Stimulated activated CD8-positive, alpha-beta memory T cell treated with anti-CD3 and anti-CD28 coated beads, Interleukin-4, amount 100 ng/mL, for 1 hour (primary cell): ENCODE measurements around the gene KCNJ11.
"Not testable (repeated sequence)": the region's sequence is repeated elsewhere in the genome, so short reads cannot be mapped to it uniquely, and the experiment has no call there.

Experiments used
- DNase-seq, 2 donors: peaks; one replicate each; pipeline ENCODE4 v3.0.0-alpha.2; 2020; ENCODE audit warnings: low read depth in 2 of 2, low spot score in 1 of 2

Gene KCNJ11

GRCh38 chr11:17388609-17389210 is at the start of gene KCNJ11:
KCNJ11 (minus strand) TSS chr11:17388659; CDS start chr11:17388091, 568 bp downstream.
- DNase-seq, result no peak

DNA sequence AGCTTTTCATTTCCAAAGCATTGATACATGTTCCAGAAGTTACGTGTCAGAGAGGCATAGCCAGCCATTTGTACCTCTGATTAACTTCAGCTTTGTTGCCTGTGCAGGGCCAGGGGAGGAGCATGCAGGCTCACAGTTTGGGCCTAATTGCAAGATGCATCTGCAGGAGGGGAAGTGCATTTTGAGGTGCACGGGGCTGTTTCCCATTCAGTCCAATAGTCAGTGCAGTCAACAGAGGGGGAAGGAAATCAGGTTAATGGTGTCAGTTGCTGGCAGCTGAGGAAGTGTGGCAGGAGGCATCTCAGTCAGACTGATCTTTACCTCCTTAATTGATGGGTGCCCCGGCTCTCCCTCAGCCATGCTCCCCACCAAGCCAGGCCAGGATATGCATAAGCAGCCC is 48.9 kb upstream of the KCNJ11 start:
- DNase-seq, result no peak

- no peak for DNase-seq
Observed at GRCh38 chr11:17434108-17434507, 45.6 kb upstream of the KCNJ11 start.

DNA sequence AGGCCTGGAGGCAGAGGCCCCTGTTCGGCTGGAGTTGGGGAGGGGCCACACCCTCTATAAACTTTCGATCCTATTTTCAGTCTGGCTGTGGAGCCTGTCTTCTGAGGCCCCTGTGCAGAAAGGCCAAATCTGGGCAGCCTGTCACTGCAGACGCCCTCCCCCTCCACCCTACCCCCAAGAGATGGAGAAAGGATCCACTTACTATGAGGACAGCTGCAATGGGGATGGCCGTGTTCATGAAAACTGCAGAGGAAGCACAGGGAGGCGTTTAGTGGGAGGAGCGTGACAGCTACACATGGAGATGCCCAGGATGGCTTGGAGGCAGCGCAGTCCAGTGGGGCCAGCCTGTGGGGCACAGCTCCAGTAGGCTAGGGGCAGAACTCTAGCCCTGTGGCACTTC is 43.5 kb upstream of the KCNJ11 start:
- no peak for DNase-seq

GRCh38 chr11:17431139-17431538 is 42.7 kb upstream of the KCNJ11 start:
- DNase-seq, result no peak

DNA sequence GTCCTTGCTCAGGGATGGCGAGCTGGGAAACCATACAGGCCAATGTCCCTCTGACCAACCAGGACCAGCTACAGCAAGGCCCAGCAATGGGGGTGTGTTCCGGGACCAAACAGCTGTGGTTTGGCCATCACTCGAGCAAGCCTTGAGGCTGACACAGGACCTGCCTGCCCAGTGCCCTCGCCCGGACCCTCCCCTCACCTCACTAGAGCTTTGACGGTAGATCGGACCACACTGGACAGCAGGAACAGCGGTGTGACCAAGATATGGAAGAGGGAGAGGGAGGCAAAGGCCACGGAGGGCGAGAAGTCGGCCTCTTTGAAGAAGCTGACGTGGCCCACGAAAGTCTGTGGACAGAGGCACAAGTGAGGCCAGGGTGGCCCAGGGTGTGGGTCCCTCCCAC is 42.2 kb upstream of the KCNJ11 start:
- no peak for DNase-seq

- no peak for DNase-seq
Observed at GRCh38 chr11:17428925-17429324, 40.5 kb upstream of the KCNJ11 start.

- no peak for DNase-seq
Observed at GRCh38 chr11:17428261-17428660, 39.8 kb upstream of the KCNJ11 start.

GRCh38 chr11:17426233-17426632 is 37.8 kb upstream of the KCNJ11 start:
- not testable (repeated sequence) for DNase-seq

DNA sequence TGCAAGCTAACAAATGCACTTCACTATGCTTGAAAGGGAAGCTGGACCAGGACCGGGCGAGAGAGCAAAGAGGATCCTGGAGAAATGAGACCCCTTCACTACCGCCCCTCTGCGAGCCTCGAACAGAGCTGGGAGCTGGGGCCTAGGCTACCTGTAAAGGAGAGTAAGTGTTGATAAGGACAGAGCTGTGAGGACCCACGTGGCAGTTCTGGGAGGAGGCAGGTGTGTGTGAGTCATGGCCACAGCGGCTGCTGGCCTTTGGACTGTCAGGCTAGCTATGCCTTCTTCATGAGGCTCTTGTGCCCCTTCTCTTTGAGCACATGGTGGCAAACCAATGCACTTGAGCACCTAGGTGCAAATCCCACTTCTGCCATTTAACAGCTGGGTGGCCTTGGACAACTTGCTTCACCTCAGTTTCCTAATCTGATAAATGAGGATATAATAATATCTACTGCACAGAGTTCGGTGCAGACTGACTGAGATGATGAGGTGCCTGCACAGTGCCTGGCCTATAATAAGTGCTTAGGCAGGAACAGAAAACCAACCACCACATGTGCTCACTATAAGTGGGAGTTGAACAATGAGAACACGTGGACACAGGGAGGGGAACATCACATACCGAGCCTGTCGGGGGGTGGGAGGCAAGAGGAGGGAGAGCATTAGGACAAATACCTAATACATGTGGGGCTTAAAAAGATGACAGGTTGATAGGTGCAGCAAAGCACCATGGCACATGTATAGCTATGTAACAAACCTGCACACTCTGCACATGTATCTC is 35.3 kb upstream of the KCNJ11 start:
- DNase-seq, result no peak

DNA sequence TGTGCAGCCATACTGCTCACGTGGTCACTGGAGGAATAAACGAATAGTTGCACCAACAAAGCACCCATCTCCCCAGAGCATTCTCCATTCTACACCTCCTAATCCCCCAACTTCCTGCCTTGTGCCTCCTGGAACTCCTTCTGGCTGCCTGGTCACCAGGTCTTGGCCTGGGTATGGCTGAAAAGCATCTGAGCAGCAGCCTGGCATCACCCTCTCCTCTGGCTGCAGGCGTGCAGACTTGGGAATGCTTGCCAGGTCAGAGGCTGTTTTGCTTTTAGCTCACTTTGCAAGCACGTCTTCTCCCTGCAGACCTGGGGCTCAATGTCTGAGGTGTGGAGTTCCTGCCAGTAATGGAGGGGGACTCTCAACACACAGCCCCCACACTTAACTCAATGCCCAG is 33.3 kb upstream of the KCNJ11 start:
- no peak for DNase-seq

- no peak for DNase-seq
Observed at GRCh38 chr11:17418444-17419081, 30.1 kb upstream of the KCNJ11 start.

DNA sequence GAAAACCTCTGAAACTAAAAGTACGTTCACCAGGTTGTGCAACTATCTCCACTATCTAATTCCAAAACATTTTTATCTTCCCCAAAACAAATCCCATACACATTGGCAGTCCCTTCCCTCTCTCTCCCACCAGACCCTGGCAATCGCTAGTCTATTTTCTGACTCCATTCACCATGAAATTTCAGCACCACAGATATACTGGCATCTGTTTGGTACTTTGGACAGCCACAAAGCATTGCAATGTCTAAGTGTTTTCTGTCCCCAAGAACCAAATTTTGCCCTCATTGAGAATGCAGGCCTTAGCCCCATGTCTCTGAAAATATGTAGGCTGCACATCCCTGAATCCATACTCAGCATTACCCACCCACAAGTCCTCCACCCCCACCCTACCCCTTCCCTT is 28.0 kb upstream of the KCNJ11 start:
- DNase-seq, result no peak

GRCh38 chr11:17415523-17416104 is 27.2 kb upstream of the KCNJ11 start:
- DNase-seq, result no peak

- no peak for DNase-seq
Observed at GRCh38 chr11:17414992-17415391, 26.5 kb upstream of the KCNJ11 start.

GRCh38 chr11:17414317-17414737 is 25.9 kb upstream of the KCNJ11 start:
- DNase-seq, result no peak

DNA sequence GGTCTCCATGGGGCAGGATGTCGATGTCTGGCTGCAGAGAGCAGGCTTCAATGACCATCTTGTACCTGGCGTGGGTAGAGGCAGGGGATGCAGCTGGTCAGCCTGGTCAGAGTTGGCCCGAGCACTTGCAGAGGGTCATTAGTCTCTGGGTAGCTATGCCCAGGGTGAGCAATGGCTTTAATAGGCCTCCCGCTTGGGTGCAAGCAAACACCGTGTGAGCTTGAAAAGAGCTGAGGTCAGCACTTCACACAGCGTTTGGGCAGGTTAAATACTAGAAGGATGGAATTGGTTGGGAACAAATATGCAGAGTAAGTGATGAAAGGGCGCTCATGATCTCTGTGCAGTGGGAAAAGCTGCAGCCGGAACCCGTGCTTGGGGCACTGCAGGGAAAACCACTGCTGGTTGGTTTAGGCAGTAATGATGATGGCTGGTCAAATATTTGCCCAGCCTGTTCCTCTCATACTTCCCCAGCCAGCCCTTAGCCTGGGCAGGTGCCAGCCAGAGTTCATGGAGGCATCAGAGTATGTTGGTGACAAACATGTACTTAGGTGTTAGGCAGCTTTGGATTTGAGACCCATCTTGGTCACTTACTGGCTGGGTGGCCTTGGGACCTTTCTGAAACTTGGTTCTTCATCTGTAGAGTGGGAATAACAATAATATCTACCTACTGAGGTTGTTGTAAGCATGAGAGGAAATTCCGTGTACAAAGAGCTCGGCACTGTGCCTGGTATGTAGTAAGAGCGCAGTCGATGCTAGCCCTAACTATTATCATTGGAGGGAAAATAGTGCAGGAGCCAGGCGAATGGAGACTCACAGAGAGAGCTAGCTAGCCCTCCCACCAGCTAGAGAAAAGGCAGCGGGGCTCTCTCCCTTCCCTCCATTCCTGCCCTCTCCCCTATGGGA is 25.2 kb upstream of the KCNJ11 start:
- no peak for DNase-seq

GRCh38 chr11:17412488-17413180 is 24.2 kb upstream of the KCNJ11 start:
- DNase-seq, result no peak

DNA sequence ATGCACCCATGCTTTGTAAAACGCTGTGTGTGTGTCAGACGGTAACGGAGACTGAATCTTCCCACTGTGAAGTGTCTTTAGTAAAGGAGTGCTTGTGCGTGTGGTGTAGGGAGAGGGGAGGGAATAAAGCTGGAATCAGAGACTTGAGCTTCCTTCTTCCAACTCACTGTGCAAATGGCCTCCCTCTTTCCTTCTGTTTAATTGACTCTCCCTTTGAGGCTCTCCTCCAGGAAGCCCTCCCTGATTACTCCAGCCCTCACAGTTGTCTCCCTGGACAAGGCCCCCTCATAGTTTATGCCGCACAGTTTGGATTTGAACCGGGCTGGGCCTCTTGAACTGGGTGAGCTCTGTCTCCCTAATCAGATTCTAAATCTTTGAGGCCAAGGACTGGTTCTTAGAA is 23.0 kb upstream of the KCNJ11 start:
- DNase-seq, result no peak

GRCh38 chr11:17410606-17411379 is 22.3 kb upstream of the KCNJ11 start:
- no peak for DNase-seq
